Dermis microvascular lymphatic vessel endothelial cell (primary cell): ENCODE measurements around the gene DPY19L1. TPM values are rescaled to one million over a fixed set of nuclear protein-coding genes. Genes with fewer than 3 reads are reported as not detected.
"Not testable (repeated sequence)": the region's sequence is repeated elsewhere in the genome, so short reads cannot be mapped to it uniquely, and the experiment has no call there.

Experiments
- DNase-seq, 2 donors: peaks; one replicate each; pipeline versions ENCODE4 v3.0.0 to v3.0.0-alpha.2; 2010; ENCODE audit warnings: low read depth in 2 of 2
- total RNA-seq: library from RNA; depleted of rRNA; stranded (reverse); fragments of >200 nt; gene quantifications from 2 replicates; pipeline ENCODE4 v1.2.1, GENCODE V29; 2014

The DPY19L1 gene
- total RNA-seq, 1 donor from 2014 or later: 53.1 TPM

- peak; percentile 71 to 90 for DNase-seq
Observed at GRCh38 chr7:34991938-34992840, 45.1 kb downstream of the DPY19L1 start.

GRCh38 chr7:34988442-34989125 is 48.7 kb downstream of the DPY19L1 start:
- not testable (repeated sequence) for DNase-seq

GRCh38 chr7:34985155-34985554 is 52.1 kb downstream of the DPY19L1 start:
- DNase-seq: not testable (repeated sequence)

GRCh38 chr7:34984140-34984539 is 53.1 kb downstream of the DPY19L1 start:
- not testable (repeated sequence) for DNase-seq

GRCh38 chr7:34982371-34983019 is 54.8 kb downstream of the DPY19L1 start:
- no peak for DNase-seq

- not testable (repeated sequence) for DNase-seq
Observed at GRCh38 chr7:34979124-34979523, 58.2 kb downstream of the DPY19L1 start.

GRCh38 chr7:34973400-34973760 is 63.9 kb downstream of the DPY19L1 start:
- no peak for DNase-seq

GRCh38 chr7:34972739-34973399 is 64.4 kb downstream of the DPY19L1 start:
- DNase-seq: not testable (repeated sequence)

GRCh38 chr7:34967818-34968217 is 69.5 kb downstream of the DPY19L1 start:
- DNase-seq: not testable (repeated sequence)

- DNase-seq: not testable (repeated sequence)
Observed at GRCh38 chr7:34966504-34966903, 70.8 kb downstream of the DPY19L1 start.

GRCh38 chr7:34958021-34958420 is 79.3 kb downstream of the DPY19L1 start:
- no peak for DNase-seq

- DNase-seq: no peak
Observed at GRCh38 chr7:34952822-34953221, 84.5 kb downstream of the DPY19L1 start.

GRCh38 chr7:34949361-34949760 is 87.9 kb downstream of the DPY19L1 start:
- DNase-seq: no peak

- not testable (repeated sequence) for DNase-seq
Observed at GRCh38 chr7:34947427-34947826, 89.9 kb downstream of the DPY19L1 start.

GRCh38 chr7:34946486-34946885 is 90.8 kb downstream of the DPY19L1 start:
- DNase-seq: no peak

- DNase-seq: not testable (repeated sequence)
Observed at GRCh38 chr7:34945894-34946477, 91.3 kb downstream of the DPY19L1 start.

GRCh38 chr7:34939175-34939574 is 98.1 kb downstream of the DPY19L1 start:
- no peak for DNase-seq

GRCh38 chr7:34935735-34936165 is 101.5 kb downstream of the DPY19L1 start:
- peak in 1 of 2 donors; percentile 6 for DNase-seq

GRCh38 chr7:34931739-34932138 is 105.5 kb downstream of the DPY19L1 start:
- no peak for DNase-seq

GRCh38 chr7:34929783-34930182 is 107.5 kb downstream of the DPY19L1 start:
- not testable (repeated sequence) for DNase-seq

- no peak for DNase-seq
Observed at GRCh38 chr7:34928560-34928959, 108.7 kb downstream of the DPY19L1 start.
